CD4-positive, alpha-beta T cell treated with Interleukin-10 for 1 hour (primary cell): ENCODE measurements around the gene HBB.
"Not testable (repeated sequence)": the region's sequence is repeated elsewhere in the genome, so short reads cannot be mapped to it uniquely, and the experiment has no call there.

Source experiments
- DNase-seq: peaks from one replicate; pipeline ENCODE4 v3.0.0-alpha.2; 2020

The HBB gene

GRCh38 chr11:5226732-5227310 lies at the start of gene HBB:
Gene HBB (minus strand): TSS chr11:5227071. CDS start chr11:5227021, 50 bp downstream.
- DNase-seq, result no peak

GRCh38 chr11:5275369-5276110 lies 48.7 kb upstream of the HBB start:
- DNase-seq, result no peak

GRCh38 chr11:5274395-5274794 lies 47.5 kb upstream of the HBB start:
- no peak for DNase-seq

GRCh38 chr11:5272395-5273017 lies 45.6 kb upstream of the HBB start:
- no peak for DNase-seq

GRCh38 chr11:5269715-5270147 lies 42.9 kb upstream of the HBB start, which contains the start of gene HBE1:
Gene HBE1 (minus strand): TSS chr11:5269945. CDS start chr11:5269890, 55 bp downstream.
- no peak for DNase-seq

- DNase-seq, result no peak
Observed at GRCh38 chr11:5267033-5267563, 40.2 kb upstream of the HBB start.

GRCh38 chr11:5266609-5267008 lies 39.7 kb upstream of the HBB start:
- DNase-seq, result no peak

- no peak for DNase-seq
Observed at GRCh38 chr11:5265832-5266231, 39.0 kb upstream of the HBB start.

- no peak for DNase-seq
Observed at GRCh38 chr11:5258543-5259262, 31.8 kb upstream of the HBB start.

- DNase-seq, result no peak
Observed at GRCh38 chr11:5257296-5257695, 30.4 kb upstream of the HBB start.

- DNase-seq, result not testable (repeated sequence)
Observed at GRCh38 chr11:5254646-5255413, 28.0 kb upstream of the HBB start, which contains the start of gene HBG2. Gene HBG2 (minus strand): TSS chr11:5254781. CDS start chr11:5254728, 53 bp downstream.

GRCh38 chr11:5254023-5254422 lies 27.2 kb upstream of the HBB start:
- DNase-seq, result not testable (repeated sequence)

GRCh38 chr11:5253440-5253839 lies 26.6 kb upstream of the HBB start:
- not testable (repeated sequence) for DNase-seq

GRCh38 chr11:5252919-5253265 lies 26.0 kb upstream of the HBB start:
- DNase-seq, result no peak

GRCh38 chr11:5252192-5252918 lies 25.5 kb upstream of the HBB start:
- DNase-seq, result no peak

GRCh38 chr11:5251746-5252145 lies 24.9 kb upstream of the HBB start:
- no peak for DNase-seq

GRCh38 chr11:5250543-5251204 lies 23.8 kb upstream of the HBB start:
- DNase-seq, result no peak

GRCh38 chr11:5249807-5250396 lies 23.0 kb upstream of the HBB start, which contains the start of gene HBG1:
Gene HBG1 (minus strand): TSS chr11:5249857. CDS start chr11:5249804, 53 bp downstream.
- DNase-seq, result not testable (repeated sequence)

GRCh38 chr11:5248498-5248897 lies 21.6 kb upstream of the HBB start:
- not testable (repeated sequence) for DNase-seq

GRCh38 chr11:5247472-5248192 lies 20.8 kb upstream of the HBB start:
- no peak for DNase-seq
